ENCODE results near the gene CDH9. TPM values are rescaled to one million over a fixed set of nuclear protein-coding genes. Genes with fewer than 3 reads are reported as not detected.

The CDH9 gene
- polyA plus RNA-seq, 2 of the 4 experiments (the other 2 are of a cell fraction), result 0.22 TPM; not detected in 1

GRCh38 chr5:26981750-26982149 lies 56.6 kb downstream of the CDH9 start:
- Histone ChIP-seq H3K9me3 (no peaks in the 10 kb centered on the region), H3K27ac (no peak overlapping the region), H3K4me1 (no peaks in the 10 kb centered on the region), H3K4me3 (no peak overlapping the region), H3K4me2 (no peak overlapping the region)
- ChIA-PET CTCF (no interaction called here), POLR2A (no interaction called here)
- DNase-seq (ENCODE audit: low read depth in 1 of 2, low spot score in 1 of 2) (no peak), FAIRE-seq (no peak), ATAC-seq (no peak)
- TF ChIP-seq, protein P1, sequence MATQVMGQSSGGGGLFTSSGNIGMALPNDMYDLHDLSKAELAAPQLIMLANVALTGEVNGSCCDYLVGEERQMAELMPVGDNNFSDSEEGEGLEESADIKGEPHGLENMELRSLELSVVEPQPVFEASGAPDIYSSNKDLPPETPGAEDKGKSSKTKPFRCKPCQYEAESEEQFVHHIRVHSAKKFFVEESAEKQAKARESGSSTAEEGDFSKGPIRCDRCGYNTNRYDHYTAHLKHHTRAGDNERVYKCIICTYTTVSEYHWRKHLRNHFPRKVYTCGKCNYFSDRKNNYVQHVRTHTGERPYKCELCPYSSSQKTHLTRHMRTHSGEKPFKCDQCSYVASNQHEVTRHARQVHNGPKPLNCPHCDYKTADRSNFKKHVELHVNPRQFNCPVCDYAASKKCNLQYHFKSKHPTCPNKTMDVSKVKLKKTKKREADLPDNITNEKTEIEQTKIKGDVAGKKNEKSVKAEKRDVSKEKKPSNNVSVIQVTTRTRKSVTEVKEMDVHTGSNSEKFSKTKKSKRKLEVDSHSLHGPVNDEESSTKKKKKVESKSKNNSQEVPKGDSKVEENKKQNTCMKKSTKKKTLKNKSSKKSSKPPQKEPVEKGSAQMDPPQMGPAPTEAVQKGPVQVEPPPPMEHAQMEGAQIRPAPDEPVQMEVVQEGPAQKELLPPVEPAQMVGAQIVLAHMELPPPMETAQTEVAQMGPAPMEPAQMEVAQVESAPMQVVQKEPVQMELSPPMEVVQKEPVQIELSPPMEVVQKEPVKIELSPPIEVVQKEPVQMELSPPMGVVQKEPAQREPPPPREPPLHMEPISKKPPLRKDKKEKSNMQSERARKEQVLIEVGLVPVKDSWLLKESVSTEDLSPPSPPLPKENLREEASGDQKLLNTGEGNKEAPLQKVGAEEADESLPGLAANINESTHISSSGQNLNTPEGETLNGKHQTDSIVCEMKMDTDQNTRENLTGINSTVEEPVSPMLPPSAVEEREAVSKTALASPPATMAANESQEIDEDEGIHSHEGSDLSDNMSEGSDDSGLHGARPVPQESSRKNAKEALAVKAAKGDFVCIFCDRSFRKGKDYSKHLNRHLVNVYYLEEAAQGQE (IDR thresholded peaks at IDR 0.05), result no peak
- TF ChIP-seq MAFK (IDR thresholded peaks at IDR 0.05; ENCODE audit: partially characterized antibody) (no peak), HEYL (CRISPR knock-in tag; IDR thresholded peaks at IDR 0.05) (no peak), GATA3 (IDR thresholded peaks at IDR 0.05; ENCODE audit: borderline replicate concordance) (no peak), JUNB (IDR thresholded peaks at IDR 0.05) (no peak), ATOH8 (CRISPR knock-in tag; IDR thresholded peaks at IDR 0.05; ENCODE audit: low read depth) (no peak), MAZ (IDR thresholded peaks at IDR 0.05; ENCODE audit: borderline replicate concordance, low read depth, low read length) (no peak), RFX5 (IDR thresholded peaks at IDR 0.05) (no peak), CTCF (IDR thresholded peaks at IDR 0.05) (no peak), RCOR1 (IDR thresholded peaks at IDR 0.05; ENCODE audit: low read depth, low read length) (no peak), RAD21 (conservative IDR thresholded peaks at IDR 0.05 in 1 of 2, IDR thresholded peaks at IDR 0.05 in 1 of 2) (no peak), ZNF302 (CRISPR knock-in tag; IDR thresholded peaks at IDR 0.05) (no peak), NFE2L2 (conservative IDR thresholded peaks at IDR 0.05; ENCODE audit: low read length) (no peak), PHF8 (IDR thresholded peaks at IDR 0.05; ENCODE audit: borderline replicate concordance, low read depth) (no peak), POLR2A (IDR thresholded peaks at IDR 0.05; ENCODE audit: low read length) (no peak), CHD2 (IDR thresholded peaks at IDR 0.05; ENCODE audit: low read length, partially characterized antibody) (no peak)
- TF ChIP-seq, protein P2, sequence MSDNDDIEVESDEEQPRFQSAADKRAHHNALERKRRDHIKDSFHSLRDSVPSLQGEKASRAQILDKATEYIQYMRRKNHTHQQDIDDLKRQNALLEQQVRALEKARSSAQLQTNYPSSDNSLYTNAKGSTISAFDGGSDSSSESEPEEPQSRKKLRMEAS (IDR thresholded peaks at IDR 0.05), result no peak
- 36% methylated on average over 3 of the region's 3 CpGs for WGBS (ENCODE audit: missing lambda C conversion rate)

DNA sequence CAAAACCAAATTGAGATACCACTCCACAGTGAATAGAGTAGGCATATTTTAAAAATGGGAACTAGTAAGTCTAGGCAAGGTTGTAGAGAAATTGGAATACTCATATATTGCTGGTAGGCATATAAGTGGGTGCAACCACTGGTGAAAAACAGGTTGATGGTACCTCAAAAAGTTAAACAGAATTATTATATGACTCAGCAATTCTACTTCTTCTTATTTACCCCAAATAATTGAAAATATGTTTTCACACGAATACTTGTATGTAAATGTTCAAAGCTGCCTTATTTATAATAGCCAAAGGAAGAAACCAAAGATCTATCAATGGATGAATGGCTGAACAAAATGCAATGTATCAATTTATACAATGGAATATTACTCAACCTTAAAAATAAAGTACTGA lies 79.1 kb downstream of the CDH9 start:
- 0 out of 3 replicates have a peak, but pooled peaks cover 7% of the 10 kb centered on the region for H3K9me3 ChIP-seq
- H3K4me2 ChIP-seq, result no peak overlapping the region
- H3K27ac ChIP-seq, result no peak overlapping the region
- POLR2A ChIA-PET, result no interaction called here
- ATAC-seq (no peak), DNase-seq (ENCODE audit: low read depth in 1 of 2, low spot score in 1 of 2) (no peak), FAIRE-seq (peak; percentile 49)
- TF ChIP-seq ZNF302 (CRISPR knock-in tag; IDR thresholded peaks at IDR 0.05) (no peak), NFE2L2 (conservative IDR thresholded peaks at IDR 0.05; ENCODE audit: low read length) (peak; percentile 62), MAFK (IDR thresholded peaks at IDR 0.05; ENCODE audit: partially characterized antibody) (peak; percentile 84)
- no peaks in the 10 kb centered on the region for H3K4me1 ChIP-seq
- H3K4me3 ChIP-seq, result no peak overlapping the region
- CTCF ChIA-PET, result no interaction called here
- 35% methylated on average over 1 of the region's 1 CpG for WGBS (ENCODE audit: missing lambda C conversion rate)

- no peak overlapping the region for H3K4me2 ChIP-seq
- no peak overlapping the region for H3K27ac ChIP-seq
- TF ChIP-seq NFE2L2 (conservative IDR thresholded peaks at IDR 0.05; ENCODE audit: low read length) (no peak), NPAS2 (CRISPR knock-in tag; IDR thresholded peaks at IDR 0.05; ENCODE audit: borderline replicate concordance) (no peak), NR3C1 (IDR thresholded peaks at IDR 0.05) (no peak), POLR2AphosphoS2 (conservative IDR thresholded peaks at IDR 0.05; ENCODE audit: low read length) (no peak), MYC (IDR thresholded peaks at IDR 0.05; ENCODE audit: borderline replicate concordance, low read length) (no peak), ZNF302 (CRISPR knock-in tag; IDR thresholded peaks at IDR 0.05) (no peak), CBX8 (IDR thresholded peaks at IDR 0.05) (no peak), MAFK (IDR thresholded peaks at IDR 0.05; ENCODE audit: partially characterized antibody) (no peak)
- TF ChIP-seq, protein P3, sequence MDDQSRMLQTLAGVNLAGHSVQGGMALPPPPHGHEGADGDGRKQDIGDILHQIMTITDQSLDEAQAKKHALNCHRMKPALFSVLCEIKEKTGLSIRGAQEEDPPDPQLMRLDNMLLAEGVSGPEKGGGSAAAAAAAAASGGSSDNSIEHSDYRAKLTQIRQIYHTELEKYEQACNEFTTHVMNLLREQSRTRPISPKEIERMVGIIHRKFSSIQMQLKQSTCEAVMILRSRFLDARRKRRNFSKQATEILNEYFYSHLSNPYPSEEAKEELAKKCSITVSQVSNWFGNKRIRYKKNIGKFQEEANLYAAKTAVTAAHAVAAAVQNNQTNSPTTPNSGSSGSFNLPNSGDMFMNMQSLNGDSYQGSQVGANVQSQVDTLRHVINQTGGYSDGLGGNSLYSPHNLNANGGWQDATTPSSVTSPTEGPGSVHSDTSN (IDR thresholded peaks at IDR 0.05), result no peak
- TF ChIP-seq, protein P4, sequence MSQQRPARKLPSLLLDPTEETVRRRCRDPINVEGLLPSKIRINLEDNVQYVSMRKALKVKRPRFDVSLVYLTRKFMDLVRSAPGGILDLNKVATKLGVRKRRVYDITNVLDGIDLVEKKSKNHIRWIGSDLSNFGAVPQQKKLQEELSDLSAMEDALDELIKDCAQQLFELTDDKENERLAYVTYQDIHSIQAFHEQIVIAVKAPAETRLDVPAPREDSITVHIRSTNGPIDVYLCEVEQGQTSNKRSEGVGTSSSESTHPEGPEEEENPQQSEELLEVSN (IDR thresholded peaks at IDR 0.05; ENCODE audit: borderline replicate concordance, low read depth), result no peak
- WGBS (ENCODE audit: missing lambda C conversion rate), result 52% methylated on average over 2 of the region's 2 CpGs
- H3K9me3 ChIP-seq, result 0 out of 3 replicates have a peak, but pooled peaks cover 7% of the 10 kb centered on the region
- ATAC-seq (no peak), FAIRE-seq (no peak), DNase-seq (ENCODE audit: low read depth in 1 of 2, low spot score in 1 of 2) (no peak)
- CTCF ChIA-PET, result no interaction called here
- POLR2A ChIA-PET, result no interaction called here
- H3K4me3 ChIP-seq, result no peak overlapping the region
- no peaks in the 10 kb centered on the region for H3K4me1 ChIP-seq
Measured at GRCh38 chr5:26955161-26955560, 83.2 kb downstream of the CDH9 start.
